Uterus (tissue), 2 donors: ENCODE results near the gene POMGNT2.

ENCODE experiments used
- CTCF ChIP-seq, 4 experiments: fragments of 200-600 bp in 2 of 4; fragments of 450-650 bp in 2 of 4; sonication (generic) in 2 of 4; IDR thresholded peaks; one replicate each; pipeline ENCODE4 v1.5.1; 2016 to 2019; ENCODE audit warnings: antibody characterized with exemption in 4 of 4, mild to moderate bottlenecking in 2 of 4, moderate library complexity in 1 of 4
- POLR2A ChIP-seq, 2 donors: fragments of 450-650 bp; IDR thresholded peaks; one replicate each; pipeline ENCODE4 v1.6.1; 2016; ENCODE audit warnings: antibody characterized with exemption in 2 of 2, mild to moderate bottlenecking in 1 of 2, moderate library complexity in 1 of 2

- TF ChIP-seq POLR2A (IDR thresholded peaks at IDR 0.05): no peak
- TF ChIP-seq CTCF (IDR thresholded peaks at IDR 0.05): peak in 2 of 4 experiments; percentile 15 to 27
Observed at GRCh38 chr3:43087249-43087776, 18.6 kb downstream of the POMGNT2 start.
